H9 (cell line): Measurements from ENCODE around the gene PROX2. TPM values are rescaled to one million over a fixed set of nuclear protein-coding genes. Genes with fewer than 3 reads are reported as not detected.

ENCODE experiments used
- DNase-seq: peaks from one replicate; pipeline ENCODE4 v3.0.0-alpha.2; 2017
- H2AFZ ChIP-seq: one replicate; pipeline ENCODE4 v1.6.1; 2013; ENCODE audit warnings: mild to moderate bottlenecking, low read length, control low read depth, moderate library complexity
- H2AK5ac ChIP-seq: 2 replicates; pipeline ENCODE4 v1.6.1; 2013; ENCODE audit warnings: low read length, control low read depth, mixed read lengths; ENCODE audit not compliant: insufficient read length
- H2BK120ac ChIP-seq: one replicate; pipeline ENCODE4 v1.6.1; 2013; ENCODE audit warnings: low read depth, mild to moderate bottlenecking, low read length, control low read depth, inconsistent platforms; ENCODE audit not compliant: poor library complexity, severe bottlenecking
- H2BK12ac ChIP-seq: 2 replicates; pipeline ENCODE4 v1.6.1; 2013; ENCODE audit warnings: low read length, control low read depth, mixed read lengths, low read depth; ENCODE audit not compliant: insufficient read length
- H2BK15ac ChIP-seq: 2 replicates; pipeline ENCODE4 v1.6.1; 2013; ENCODE audit warnings: low read depth, low read length, control low read depth
- H2BK20ac ChIP-seq: one replicate; pipeline ENCODE4 v1.6.1; 2013; ENCODE audit warnings: low read depth, mild to moderate bottlenecking, low read length, control low read depth, inconsistent platforms; ENCODE audit not compliant: poor library complexity, severe bottlenecking
- H2BK5ac ChIP-seq: 2 replicates; pipeline ENCODE4 v1.6.1; 2013; ENCODE audit warnings: low read length, control low read depth, mixed read lengths; ENCODE audit not compliant: insufficient read length
- H3K14ac ChIP-seq: 2 replicates; pipeline ENCODE4 v1.6.1; 2013; ENCODE audit warnings: low read length, control low read depth; ENCODE audit not compliant: insufficient read depth
- H3K18ac ChIP-seq: 2 replicates; pipeline ENCODE4 v1.6.1; 2013; ENCODE audit warnings: low read depth, mild to moderate bottlenecking, mixed read lengths, low read length, control low read depth; ENCODE audit not compliant: insufficient read length
- H3K23ac ChIP-seq: 2 replicates; pipeline ENCODE4 v1.6.1; 2013; ENCODE audit warnings: low read length, control low read depth, mixed read lengths, low read depth; ENCODE audit not compliant: insufficient read length
- H3K23me2 ChIP-seq: 2 replicates; pipeline ENCODE4 v1.6.1; 2013; ENCODE audit warnings: low read depth, mild to moderate bottlenecking, mixed read lengths, low read length, control low read depth; ENCODE audit not compliant: insufficient read length, poor library complexity, severe bottlenecking
- H3K27ac ChIP-seq: 2 replicates; pipeline ENCODE4 v1.5.1; 2013; ENCODE audit warnings: low read length, control low read depth, mixed read lengths, low read depth; ENCODE audit not compliant: insufficient read length
- H3K27me3 ChIP-seq: 2 replicates; pipeline ENCODE4 v1.6.1; 2013; ENCODE audit warnings: low read length, control low read depth, inconsistent platforms; ENCODE audit not compliant: insufficient read depth
- H3K4ac ChIP-seq: 2 replicates; pipeline ENCODE4 v1.6.1; 2013; ENCODE audit warnings: low read depth, mild to moderate bottlenecking, control low read depth, inconsistent platforms, low read length, moderate library complexity
- H3K4me1 ChIP-seq: 2 replicates; pipeline ENCODE4 v1.6.1; 2013; ENCODE audit warnings: low read length, control low read depth, inconsistent platforms; ENCODE audit not compliant: insufficient read depth
- H3K4me2 ChIP-seq: 2 replicates; pipeline ENCODE4 v1.6.1; 2013; ENCODE audit warnings: low read length, control low read depth, mixed read lengths; ENCODE audit not compliant: insufficient read length, insufficient read depth
- H3K56ac ChIP-seq: 2 replicates; pipeline ENCODE4 v1.6.1; 2013; ENCODE audit warnings: low read depth, mild to moderate bottlenecking, mixed read lengths, low read length, control low read depth; ENCODE audit not compliant: insufficient read length
- H3K79me1 ChIP-seq: 2 replicates; pipeline ENCODE4 v1.6.1; 2013; ENCODE audit warnings: low read depth, mild to moderate bottlenecking, moderate library complexity, low read length, control low read depth, inconsistent platforms; ENCODE audit not compliant: insufficient read depth, poor library complexity, severe bottlenecking
- H3K79me2 ChIP-seq: 2 replicates; pipeline ENCODE4 v1.6.1; 2013; ENCODE audit warnings: low read length, control low read depth, inconsistent platforms; ENCODE audit not compliant: insufficient read depth
- H3K9ac ChIP-seq: 2 replicates; pipeline ENCODE4 v1.6.1; 2013; ENCODE audit warnings: low read length, control low read depth, mixed read lengths; ENCODE audit not compliant: insufficient read length; ENCODE audit errors: extremely low read depth
- H3K9me3 ChIP-seq: one replicate; pipeline ENCODE4 v1.6.1; 2013; ENCODE audit warnings: low read depth, low read length, inconsistent platforms; ENCODE audit not compliant: control insufficient read depth
- H3T11ph ChIP-seq: one replicate; pipeline ENCODE4 v1.6.1; 2013; ENCODE audit warnings: mild to moderate bottlenecking, low read length, control low read depth, inconsistent platforms
- H4K20me1 ChIP-seq: one replicate; pipeline ENCODE4 v1.6.1; 2013; ENCODE audit not compliant: control insufficient read depth, insufficient read length, insufficient read depth
- H4K5ac ChIP-seq: 2 replicates; pipeline ENCODE4 v1.6.1; 2013; ENCODE audit warnings: low read depth, mild to moderate bottlenecking, mixed read lengths, low read length, control low read depth; ENCODE audit not compliant: insufficient read length
- H4K8ac ChIP-seq: replicated peaks from 2 replicates; pipeline ENCODE4 v1.6.1; 2013; ENCODE audit warnings: low read length, control low read depth, mixed read lengths, low read depth; ENCODE audit not compliant: insufficient read length
- H4K91ac ChIP-seq: 2 replicates; pipeline ENCODE4 v1.6.1; 2013; ENCODE audit warnings: low read depth, mild to moderate bottlenecking, moderate library complexity, mixed read lengths, low read length, control low read depth; ENCODE audit not compliant: insufficient read length
- H3K27ac Mint-ChIP-seq, 3 experiments: 2 replicates in 2 of 3; 3 replicates in 1 of 3; pipeline ENCODE4 v1.8.0; 2020 to 2021; ENCODE audit warnings: mixed read lengths in 3 of 3, mild to moderate bottlenecking in 1 of 3, moderate library complexity in 1 of 3
- H3K27me3 Mint-ChIP-seq: 2 replicates; pipeline ENCODE4 v1.8.0; 2021; ENCODE audit warnings: low read depth, mild to moderate bottlenecking, moderate library complexity, mixed read lengths
- H3K36me3 Mint-ChIP-seq, 3 experiments: 2 replicates in 2 of 3; 3 replicates in 1 of 3; pipeline ENCODE4 v1.8.0; 2020 to 2021; ENCODE audit warnings: low read depth in 3 of 3, mixed read lengths in 3 of 3; ENCODE audit not compliant: insufficient read depth in 1 of 3
- H3K4me1 Mint-ChIP-seq, 2 experiments: 2 replicates each; pipeline ENCODE4 v1.8.0; 2020; ENCODE audit warnings: mixed read lengths in 2 of 2
- H3K4me3 Mint-ChIP-seq, 2 experiments: 2 replicates in 1 of 2; 3 replicates in 1 of 2; pipeline ENCODE4 v1.8.0; 2020 to 2021; ENCODE audit warnings: mild to moderate bottlenecking in 2 of 2, mixed read lengths in 2 of 2, moderate library complexity in 1 of 2
- H3K9me3 Mint-ChIP-seq, 2 experiments: 2 replicates in 1 of 2; 3 replicates in 1 of 2; pipeline ENCODE4 v1.8.0; 2020; ENCODE audit warnings: mild to moderate bottlenecking in 2 of 2, mixed read lengths in 2 of 2, moderate library complexity in 1 of 2
- CTCF ChIP-seq: fragments of 200-600 bp; sonication (generic); conservative IDR thresholded peaks from 3 replicates; pipeline ENCODE4 v1.8.0; 2021; ENCODE audit warnings: antibody characterized with exemption, mild to moderate bottlenecking
- WGBS: extraction: QIAGEN DNeasy Blood & Tissue Kit; methylation state at CpG from one replicate; pipeline ENCODE4 v1.1.7; 2013; ENCODE audit warnings: missing lambda C conversion rate, low lambda C conversion rate, mixed read lengths; ENCODE audit not compliant: insufficient read length; ENCODE audit errors: extremely low coverage; 5-methylcytosine and 5-hydroxymethylcytosine counted together
- total RNA-seq: library from RNA; stranded (reverse); gene quantifications from 2 replicates; pipeline ENCODE4 v1.2.1, GENCODE V29; 2021

The PROX2 gene
- total RNA-seq, 1 experiment from 2014 or later: not detected

DNA sequence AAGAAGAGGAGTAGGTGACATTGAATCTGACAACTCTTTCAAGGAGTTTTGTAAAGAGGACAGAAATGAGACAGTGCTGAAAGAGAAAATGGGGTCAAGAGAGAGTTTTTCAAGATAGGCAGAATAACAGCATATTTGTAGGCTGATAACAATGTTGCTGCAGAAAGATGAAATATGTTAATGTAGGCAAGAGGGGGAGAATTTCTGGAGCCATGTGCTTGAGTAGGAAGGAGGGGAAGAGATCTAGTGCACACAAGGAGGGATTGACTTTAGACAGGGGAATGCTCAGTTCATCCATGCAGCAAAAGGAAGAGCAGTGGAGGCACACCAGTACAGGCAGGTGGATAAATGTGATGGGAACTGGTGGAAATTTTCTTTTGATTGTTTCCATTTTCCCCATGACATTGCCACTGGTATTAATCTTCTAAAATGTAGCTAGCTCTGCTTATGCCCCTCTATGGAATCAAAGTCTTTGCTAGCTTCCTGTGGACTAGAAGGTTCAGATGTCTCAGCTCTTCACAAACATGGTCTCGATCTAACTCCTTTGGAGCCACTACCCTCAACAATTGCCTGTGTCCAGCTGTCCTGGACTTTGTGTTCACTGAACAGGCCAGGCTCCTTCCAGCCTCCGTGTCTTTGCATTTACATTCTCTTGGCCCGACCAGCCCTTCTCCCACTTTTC is 9.1 kb downstream of the PROX2 start:
- no peak overlapping the region; a peak in 2 of 7 replicates for H3K27ac Mint-ChIP-seq
- H3K4ac ChIP-seq: no peak overlapping the region
- no peak overlapping the region for H3T11ph ChIP-seq
- no peak overlapping the region for H3K27ac ChIP-seq
- H3K9ac ChIP-seq: no peak overlapping the region
- H3K56ac ChIP-seq: no peak overlapping the region
- no peaks in the 10 kb centered on the region for H4K20me1 ChIP-seq
- H4K91ac ChIP-seq: no peak overlapping the region
- H3K79me2 ChIP-seq: no peaks in the 10 kb centered on the region
- no CpG with 5 or more reads among the region's 3 CpGs for WGBS
- no peaks in the 10 kb centered on the region for H3K9me3 ChIP-seq
- no peaks in the 10 kb centered on the region for H3K23me2 ChIP-seq
- no peak overlapping the region for H2BK15ac ChIP-seq
- no peak for DNase-seq
- H3K18ac ChIP-seq: no peak overlapping the region
- H3K4me1 Mint-ChIP-seq: 0 out of 4 replicates have a peak, but pooled peaks cover 0 to 2% of the 10 kb centered on the region in 2 experiments
- H3K36me3 Mint-ChIP-seq: no peaks in the 10 kb centered on the region
- H3K79me1 ChIP-seq: no peaks in the 10 kb centered on the region
- no peaks in the 10 kb centered on the region for H3K4me1 ChIP-seq
- H4K8ac ChIP-seq: no peak overlapping the region
- H3K23ac ChIP-seq: no peak overlapping the region
- H2BK5ac ChIP-seq: no peak overlapping the region
- no peaks in the 10 kb centered on the region for H3K27me3 ChIP-seq
- H2BK20ac ChIP-seq: no peak overlapping the region
- no peak overlapping the region for H2AFZ ChIP-seq
- H4K5ac ChIP-seq: no peak overlapping the region
- H3K27me3 Mint-ChIP-seq: peaks cover 3% of the 10 kb centered on the region; the same call in 1 of the 2 replicates
- no peak overlapping the region for H3K14ac ChIP-seq
- no peak overlapping the region for H2BK12ac ChIP-seq
- H3K9me3 Mint-ChIP-seq: no peaks in the 10 kb centered on the region
- H2BK120ac ChIP-seq: no peak overlapping the region
- no peak overlapping the region for H3K4me2 ChIP-seq
- H3K4me3 Mint-ChIP-seq: no peak overlapping the region
- no peak for TF ChIP-seq CTCF
- no peak overlapping the region for H2AK5ac ChIP-seq
